NCI-H1048 (cell line): ENCODE data around the gene RMI2.

Source experiments
- DNase-seq: peaks from one replicate; lab custom pipeline; 2025; lab: John Stamatoyannopoulos, UW

The RMI2 gene

GRCh38 chr16:11310634-11310977, 34.7 kb upstream of the RMI2 start:
- DNase-seq: no peak

GRCh38 chr16:11310997-11311561, 34.2 kb upstream of the RMI2 start:
- no peak for DNase-seq

DNA sequence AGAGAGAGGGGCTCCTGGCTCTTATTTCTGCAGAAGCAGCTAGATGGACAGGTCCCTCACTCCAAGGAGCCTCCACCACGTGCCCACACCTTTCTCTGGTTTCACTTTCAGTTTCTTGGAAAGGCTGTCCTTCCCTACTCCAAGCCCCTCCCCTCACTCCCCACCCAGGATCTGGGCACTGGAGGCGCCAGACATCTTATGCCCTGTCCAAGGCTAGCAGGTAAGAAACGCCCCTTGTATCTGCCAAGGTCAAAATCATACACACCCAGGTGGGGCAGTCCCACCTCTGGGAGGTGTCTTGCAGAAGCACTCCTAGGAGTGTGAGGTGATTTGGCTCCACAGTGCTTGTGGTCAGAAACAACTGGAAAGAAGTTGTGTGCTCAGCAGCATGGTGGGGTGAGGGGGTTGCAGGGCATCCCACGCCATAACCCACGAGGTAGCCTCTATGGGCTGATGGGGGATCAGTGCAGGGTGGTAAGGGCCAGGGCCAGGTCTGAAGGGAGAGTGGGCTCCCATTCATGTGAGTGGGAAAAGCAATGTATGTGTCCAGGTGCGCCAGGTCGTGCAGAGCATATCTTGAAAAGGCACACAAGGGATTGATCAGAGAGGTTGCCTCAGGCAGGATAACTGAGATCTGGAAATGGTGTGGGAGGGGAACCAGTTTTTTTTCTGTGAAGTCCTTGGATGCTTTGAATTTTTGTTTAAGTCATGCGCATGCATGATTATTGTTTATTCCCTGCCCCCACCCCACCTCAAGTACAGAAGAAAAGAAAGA, 32.4 kb upstream of the RMI2 start:
- no peak for DNase-seq

- no peak for DNase-seq
Measured at GRCh38 chr16:11313493-11314308, 31.6 kb upstream of the RMI2 start.

GRCh38 chr16:11314309-11314894, 30.9 kb upstream of the RMI2 start:
- no peak for DNase-seq

DNA sequence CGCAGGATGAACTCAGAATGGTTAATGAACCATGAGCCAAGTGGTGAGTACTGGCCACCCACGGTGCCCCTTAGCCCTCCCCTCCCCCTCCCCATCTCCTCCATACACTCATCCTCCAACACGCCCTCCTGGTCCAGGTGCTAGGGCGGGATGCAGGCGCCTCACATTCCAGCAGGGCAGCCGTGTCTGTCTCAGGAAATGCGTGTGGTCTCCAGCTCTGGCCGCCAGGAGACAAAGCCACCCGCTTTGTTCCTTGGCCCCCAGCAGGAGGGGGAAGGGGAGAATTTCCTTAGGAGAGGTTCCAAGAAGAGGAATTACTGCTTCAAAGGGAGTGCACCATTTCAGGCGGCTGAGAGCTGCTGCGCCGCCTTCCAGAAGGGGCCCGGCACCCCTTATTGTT, 29.7 kb upstream of the RMI2 start:
- DNase-seq: no peak

DNA sequence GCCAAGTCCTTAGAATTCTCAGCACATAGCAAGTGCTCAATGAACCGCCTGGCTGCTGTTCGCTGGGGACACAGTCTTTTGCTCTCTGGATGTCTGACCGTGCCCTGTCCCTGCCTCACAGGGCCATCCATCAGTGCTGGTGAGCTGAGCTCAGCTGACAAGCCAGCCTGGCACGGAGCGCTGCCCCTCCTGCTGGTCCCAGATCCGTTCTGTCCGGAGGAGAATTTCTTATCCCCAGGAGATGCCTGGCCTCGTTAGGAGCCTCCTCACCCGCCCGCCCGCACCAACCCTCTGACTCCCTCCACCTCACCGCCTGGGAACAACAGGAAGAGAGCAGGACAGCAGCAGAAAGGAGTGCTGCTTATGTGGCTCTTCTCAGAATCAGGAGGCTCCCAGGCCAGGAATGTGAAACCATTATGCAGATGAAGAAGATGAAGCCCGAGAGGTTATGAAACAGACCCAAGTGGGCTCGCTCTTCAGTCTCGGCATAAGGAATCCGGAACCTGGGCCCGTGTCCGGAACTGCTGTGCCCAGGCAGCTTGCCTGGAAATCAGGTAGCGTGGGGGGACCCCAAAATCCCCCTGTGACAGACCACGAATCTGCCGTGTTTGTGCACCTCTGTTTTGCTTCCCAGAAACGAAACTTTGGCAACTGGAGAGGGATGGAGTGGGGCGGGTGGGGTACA, 28.8 kb upstream of the RMI2 start:
- no peak for DNase-seq

DNA sequence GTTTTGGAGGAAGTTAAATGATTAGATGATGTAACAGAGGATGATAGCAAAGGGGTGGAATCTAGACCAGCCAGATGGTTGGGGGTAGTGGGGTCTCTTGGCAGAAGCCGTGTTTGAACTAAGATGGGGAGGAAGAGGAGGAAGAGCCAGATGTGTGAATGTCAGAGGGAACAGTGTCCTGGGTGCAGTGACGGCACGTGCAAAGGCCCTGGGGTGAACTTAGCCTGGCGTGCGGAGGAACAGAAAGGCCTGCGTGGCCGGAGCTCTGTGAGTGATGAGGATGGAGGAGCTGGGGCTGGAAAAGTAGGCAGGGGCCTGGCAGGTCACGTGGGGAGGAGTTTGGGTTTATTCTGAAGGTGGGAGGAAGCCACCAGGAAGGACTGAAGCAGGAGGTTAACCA, 26.4 kb upstream of the RMI2 start:
- no peak for DNase-seq

DNA sequence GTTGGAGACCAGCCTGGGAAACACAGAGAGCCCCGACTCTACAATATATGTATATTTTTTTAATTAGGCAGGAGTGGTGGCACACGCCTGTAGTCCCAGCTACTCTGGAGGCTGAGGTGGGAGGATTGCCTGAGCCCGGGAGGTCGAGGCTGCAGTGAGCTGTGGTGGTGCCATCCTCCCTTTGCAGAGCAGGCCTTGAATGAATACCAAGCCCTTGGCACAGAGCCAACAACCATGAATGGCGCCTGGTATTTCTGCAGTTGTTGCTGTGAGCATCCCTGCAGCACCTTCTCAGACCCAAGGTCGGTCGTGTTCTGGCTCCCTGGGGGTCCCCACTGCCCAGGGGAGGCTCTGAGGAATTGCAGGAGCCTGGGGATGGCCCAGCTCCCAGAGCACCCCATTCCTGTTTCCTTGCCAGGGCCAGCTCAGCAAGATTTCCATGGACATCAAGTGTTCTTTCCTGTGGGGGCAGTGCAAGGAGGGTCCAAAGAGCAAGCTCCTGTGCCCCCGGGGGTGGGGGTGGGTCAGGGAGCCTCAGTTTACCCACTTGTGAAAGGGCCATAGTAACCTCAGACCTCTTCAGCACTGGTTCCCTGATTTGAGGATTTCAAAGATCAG, 25.6 kb upstream of the RMI2 start:
- no peak for DNase-seq

DNA sequence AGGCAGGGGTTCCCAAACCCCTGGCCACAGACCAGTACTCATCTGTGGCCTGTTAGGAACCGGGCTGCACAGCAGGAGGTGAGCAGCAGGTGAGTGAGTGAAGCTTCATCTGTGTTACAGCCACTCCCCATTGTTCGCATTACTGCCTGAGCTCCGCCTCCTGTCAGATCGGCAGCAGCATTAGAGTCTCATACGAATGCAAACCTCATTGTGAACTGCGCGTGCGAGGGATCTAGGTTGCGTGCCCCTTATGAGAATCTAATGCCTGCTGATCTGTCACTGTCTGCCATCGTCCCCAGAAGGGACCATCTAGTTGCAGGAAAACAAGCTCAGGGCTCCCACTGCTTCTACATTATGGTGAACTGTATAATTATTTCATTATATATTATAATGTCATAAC, 25.1 kb upstream of the RMI2 start:
- DNase-seq: no peak

- no peak for DNase-seq
Measured at GRCh38 chr16:11321662-11322061, 23.6 kb upstream of the RMI2 start.

DNA sequence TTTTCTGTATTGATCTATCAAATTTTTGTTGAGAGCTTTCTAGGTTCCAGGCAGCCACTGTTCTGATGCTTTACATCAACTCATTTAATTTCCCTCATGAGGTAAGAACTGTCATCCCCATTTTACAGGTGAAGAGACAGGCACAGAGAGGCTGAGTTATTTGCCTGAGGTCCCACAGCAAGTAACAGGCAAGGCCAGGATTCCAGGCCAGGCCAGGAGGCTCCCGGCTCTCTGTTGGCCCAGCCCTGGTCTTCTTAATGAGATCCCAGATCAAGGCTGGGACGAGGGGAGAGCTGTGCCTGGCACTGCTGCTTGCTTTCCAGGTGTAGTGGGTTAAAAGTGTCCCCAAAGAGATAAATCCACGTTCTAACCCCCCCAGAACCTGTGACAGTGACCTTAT, 22.4 kb upstream of the RMI2 start:
- DNase-seq: no peak

DNA sequence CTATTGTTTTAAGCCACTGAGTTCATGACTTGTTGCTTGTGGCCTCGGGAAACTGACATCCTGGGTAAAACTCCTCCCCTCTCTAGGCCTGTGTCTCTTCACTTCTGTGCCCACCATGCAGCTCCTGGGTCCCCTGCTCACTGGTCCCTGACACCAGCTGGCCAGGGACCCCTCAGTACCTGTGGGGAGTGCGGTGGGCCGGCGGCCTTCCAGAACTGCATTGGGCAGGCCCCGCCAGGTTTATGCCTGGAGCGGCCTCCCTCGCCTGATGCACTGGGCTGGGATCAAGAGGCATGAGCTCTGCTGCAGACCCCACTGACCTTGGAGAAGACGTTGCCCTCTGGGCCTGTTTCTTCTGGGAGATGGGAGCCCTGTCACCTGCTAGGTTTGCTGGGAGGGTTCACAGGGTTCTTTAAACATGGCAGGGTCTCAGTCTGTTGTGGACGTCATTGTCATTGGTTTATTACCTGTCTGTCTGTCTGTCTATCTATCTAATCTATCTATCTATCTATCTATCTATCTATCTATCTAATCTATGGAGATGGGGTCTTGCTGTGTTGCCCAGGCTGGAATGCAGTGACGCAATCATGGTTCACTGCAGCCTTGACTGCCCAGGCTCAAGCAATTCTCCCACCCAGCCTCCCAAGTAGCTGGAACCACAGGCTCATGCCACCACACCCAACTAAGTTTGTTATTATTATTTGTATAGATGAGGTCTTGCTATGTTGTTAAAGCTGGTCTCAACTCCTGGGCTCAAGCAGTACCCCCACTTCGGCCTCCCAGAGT, 21.5 kb upstream of the RMI2 start:
- DNase-seq: no peak

GRCh38 chr16:11325404-11326083, 19.7 kb upstream of the RMI2 start:
- DNase-seq: no peak

- no peak for DNase-seq
Measured at GRCh38 chr16:11326084-11326736, 19.0 kb upstream of the RMI2 start.

DNA sequence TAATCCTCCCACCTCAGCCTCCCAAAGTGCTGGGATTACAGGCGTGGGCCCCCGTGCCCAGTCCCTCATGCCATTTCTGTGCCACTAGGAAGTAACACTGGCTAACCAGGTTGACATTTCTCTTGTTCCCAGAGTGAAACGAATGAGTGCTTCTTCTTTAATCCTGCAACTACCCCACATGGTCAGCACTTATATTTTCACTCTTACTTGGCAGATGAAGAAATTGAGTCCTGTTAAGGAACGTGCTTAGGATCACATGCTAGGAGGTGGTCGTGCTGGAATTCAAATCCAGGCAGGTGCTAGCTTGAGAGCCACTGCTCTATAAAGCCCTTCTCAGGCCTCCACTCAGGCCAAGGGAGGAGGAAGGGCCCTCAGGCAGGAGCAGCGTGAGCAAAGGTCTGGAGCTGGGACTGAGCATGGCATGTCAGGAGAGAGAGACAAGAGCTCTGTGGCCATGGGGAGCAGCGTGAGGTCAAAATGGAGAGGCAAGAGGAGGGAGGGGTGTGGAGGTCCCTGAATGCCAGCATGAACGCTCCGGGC, 18.5 kb upstream of the RMI2 start:
- no peak for DNase-seq

DNA sequence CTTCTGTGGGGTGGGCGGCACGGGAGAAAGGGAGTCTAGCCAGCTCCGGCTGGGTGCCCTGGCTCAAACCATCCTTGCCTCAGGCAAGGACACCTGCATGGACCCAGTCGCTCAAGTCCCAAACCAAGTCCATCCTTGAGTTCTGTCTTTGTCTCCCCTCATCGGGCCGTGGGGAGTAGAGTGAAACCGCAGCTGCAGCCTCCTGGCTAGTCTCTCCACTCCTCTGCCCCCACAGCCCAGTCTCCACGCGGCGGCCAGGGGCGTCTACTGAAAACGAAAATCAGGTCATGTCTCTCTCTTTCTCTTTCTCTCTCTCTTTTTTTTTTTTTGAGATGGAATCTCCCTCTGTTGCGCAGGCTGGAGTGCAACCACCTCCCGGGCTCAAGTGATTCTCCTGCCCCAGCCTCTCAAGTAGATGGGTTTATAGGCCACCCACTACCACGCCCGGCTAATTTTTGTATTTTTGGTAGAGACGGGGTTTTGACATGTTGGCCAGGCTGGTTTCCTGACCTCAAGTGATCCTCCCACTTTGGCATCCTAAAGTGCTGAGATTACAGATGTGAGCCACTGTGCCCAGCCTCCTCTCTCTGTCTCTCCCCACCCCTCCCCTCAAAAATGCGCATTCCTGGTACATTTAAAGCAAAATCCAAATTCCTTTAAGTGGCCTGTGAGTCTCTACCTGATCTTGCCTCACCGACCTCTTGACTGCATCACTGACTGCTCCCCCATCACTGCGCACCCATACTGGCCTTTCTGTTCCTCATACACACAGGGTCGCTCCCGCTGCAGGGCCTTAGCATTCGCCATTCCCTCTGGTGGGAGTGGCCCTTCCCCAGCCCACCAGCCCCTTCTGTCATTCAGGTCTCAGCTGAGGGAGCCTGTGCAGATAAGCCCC, 17.7 kb upstream of the RMI2 start:
- DNase-seq: no peak
